Stomach smooth muscle (tissue), 2 donors: ENCODE results near the gene HSD17B12.

ENCODE experiments used
- H3K27ac ChIP-seq: one replicate; pipeline ENCODE4 v1.7.0; 2013; ENCODE audit warnings: mild to moderate bottlenecking, low read length, inconsistent platforms
- H3K27me3 ChIP-seq, 2 donors: one replicate each; pipeline ENCODE4 v1.7.0; 2013; ENCODE audit warnings: low read length in 2 of 2; ENCODE audit not compliant: insufficient read depth in 2 of 2, control insufficient read depth in 1 of 2
- H3K36me3 ChIP-seq, 2 donors: one replicate each; pipeline ENCODE4 v1.7.0; 2013; ENCODE audit warnings: low read length in 2 of 2; ENCODE audit not compliant: control insufficient read depth in 2 of 2, insufficient read depth in 2 of 2
- H3K4me1 ChIP-seq: one replicate; pipeline ENCODE4 v1.7.0; 2013; ENCODE audit warnings: low read length; ENCODE audit not compliant: control insufficient read depth, insufficient read depth
- H3K4me3 ChIP-seq, 2 donors: one replicate each; pipeline ENCODE4 v1.7.0; 2013; ENCODE audit warnings: low read length in 2 of 2
- H3K9ac ChIP-seq, 2 donors: one replicate each; pipeline ENCODE4 v1.7.0; 2013; ENCODE audit warnings: low read length in 2 of 2, mild to moderate bottlenecking in 1 of 2
- H3K9me3 ChIP-seq, 2 donors: one replicate each; pipeline ENCODE4 v1.7.0; 2013; ENCODE audit warnings: low read length in 2 of 2; ENCODE audit not compliant: control insufficient read depth in 2 of 2
- donor health status: healthy.
- donor health status: Pancreatic carcinoma.

HSD17B12 gene

GRCh38 chr11:43708776-43709175 is 28.2 kb downstream of the HSD17B12 start:
- no peak overlapping the region for H3K9ac ChIP-seq
- H3K4me1 ChIP-seq, result no peaks in the 10 kb centered on the region
- H3K27ac ChIP-seq, result no peak overlapping the region
- H3K27me3 ChIP-seq, result no peaks in the 10 kb centered on the region
- no peaks in the 10 kb centered on the region for H3K9me3 ChIP-seq
- H3K36me3 ChIP-seq, result peaks cover 0 to 2% of the 10 kb centered on the region in 2 donors
- no peak overlapping the region for H3K4me3 ChIP-seq

- H3K9me3 ChIP-seq, result no peaks in the 10 kb centered on the region
- H3K27ac ChIP-seq, result no peak overlapping the region
- H3K27me3 ChIP-seq, result no peaks in the 10 kb centered on the region
- H3K4me3 ChIP-seq, result no peak overlapping the region
- peaks cover 0 to 2% of the 10 kb centered on the region in 2 donors for H3K36me3 ChIP-seq
- H3K9ac ChIP-seq, result no peak overlapping the region
- H3K4me1 ChIP-seq, result no peaks in the 10 kb centered on the region
Observed at GRCh38 chr11:43709689-43710088, 29.2 kb downstream of the HSD17B12 start.

- no peak overlapping the region for H3K9ac ChIP-seq
- no peaks in the 10 kb centered on the region for H3K4me1 ChIP-seq
- no peak overlapping the region for H3K27ac ChIP-seq
- H3K4me3 ChIP-seq, result no peak overlapping the region
- H3K36me3 ChIP-seq, result peaks cover 0 to 2% of the 10 kb centered on the region in 2 donors
- no peaks in the 10 kb centered on the region for H3K9me3 ChIP-seq
- H3K27me3 ChIP-seq, result no peaks in the 10 kb centered on the region
Observed at GRCh38 chr11:43712676-43713075, 32.1 kb downstream of the HSD17B12 start.

- H3K4me1 ChIP-seq, result no peaks in the 10 kb centered on the region
- H3K9ac ChIP-seq, result no peak overlapping the region
- no peaks in the 10 kb centered on the region for H3K9me3 ChIP-seq
- H3K27me3 ChIP-seq, result no peaks in the 10 kb centered on the region
- H3K27ac ChIP-seq, result no peak overlapping the region
- H3K36me3 ChIP-seq, result peaks cover 0 to 3% of the 10 kb centered on the region in 2 donors
- H3K4me3 ChIP-seq, result no peak overlapping the region
Observed at GRCh38 chr11:43718373-43718772, 37.8 kb downstream of the HSD17B12 start.

GRCh38 chr11:43723617-43724016 is 43.1 kb downstream of the HSD17B12 start:
- peaks cover 0 to 3% of the 10 kb centered on the region in 2 donors for H3K36me3 ChIP-seq
- H3K27me3 ChIP-seq, result no peaks in the 10 kb centered on the region

GRCh38 chr11:43732225-43732624 is 51.7 kb downstream of the HSD17B12 start:
- H3K27me3 ChIP-seq, result no peaks in the 10 kb centered on the region
- no peak overlapping the region for H3K4me3 ChIP-seq
- H3K4me1 ChIP-seq, result no peaks in the 10 kb centered on the region
- no peak overlapping the region for H3K27ac ChIP-seq
- H3K36me3 ChIP-seq, result peaks cover 0 to 2% of the 10 kb centered on the region in 2 donors
- H3K9me3 ChIP-seq, result no peaks in the 10 kb centered on the region
- H3K9ac ChIP-seq, result no peak overlapping the region

More at GRCh38 chr11:43723617-43724016, 43.1 kb downstream of the HSD17B12 start:
- Histone ChIP-seq H3K9ac (no peak overlapping the region), H3K27ac (no peak overlapping the region), H3K4me3 (no peak overlapping the region), H3K9me3 (no peaks in the 10 kb centered on the region), H3K4me1 (no peaks in the 10 kb centered on the region)

- no peaks in the 10 kb centered on the region for H3K9me3 ChIP-seq
- H3K27ac ChIP-seq, result no peak overlapping the region
- H3K4me3 ChIP-seq, result no peak overlapping the region
- H3K36me3 ChIP-seq, result peaks cover 0 to 2% of the 10 kb centered on the region in 2 donors
- no peaks in the 10 kb centered on the region for H3K27me3 ChIP-seq
- H3K4me1 ChIP-seq, result no peaks in the 10 kb centered on the region
- H3K9ac ChIP-seq, result no peak overlapping the region
Observed at GRCh38 chr11:43734256-43734655, 53.7 kb downstream of the HSD17B12 start.

- no peak overlapping the region for H3K9ac ChIP-seq
- H3K36me3 ChIP-seq, result peaks cover 0 to 2% of the 10 kb centered on the region in 2 donors
- H3K4me3 ChIP-seq, result no peak overlapping the region
- no peak overlapping the region for H3K27ac ChIP-seq
- H3K9me3 ChIP-seq, result no peaks in the 10 kb centered on the region
- no peaks in the 10 kb centered on the region for H3K4me1 ChIP-seq
- no peaks in the 10 kb centered on the region for H3K27me3 ChIP-seq
Observed at GRCh38 chr11:43735115-43735514, 54.6 kb downstream of the HSD17B12 start.

GRCh38 chr11:43735961-43736360 is 55.4 kb downstream of the HSD17B12 start:
- Histone ChIP-seq H3K4me1 (no peaks in the 10 kb centered on the region), H3K9me3 (no peaks in the 10 kb centered on the region), H3K9ac (no peak overlapping the region), H3K27ac (no peak overlapping the region), H3K27me3 (no peaks in the 10 kb centered on the region), H3K36me3 (peaks cover 0 to 2% of the 10 kb centered on the region in 2 donors), H3K4me3 (no peak overlapping the region)

GRCh38 chr11:43736502-43737200 is 56.1 kb downstream of the HSD17B12 start:
- Histone ChIP-seq H3K27ac (no peak overlapping the region), H3K9ac (no peak overlapping the region), H3K4me1 (no peaks in the 10 kb centered on the region), H3K36me3 (peaks cover 0 to 1% of the 10 kb centered on the region in 2 donors), H3K27me3 (no peaks in the 10 kb centered on the region), H3K9me3 (no peaks in the 10 kb centered on the region), H3K4me3 (no peak overlapping the region)

GRCh38 chr11:43737201-43737590 is 56.7 kb downstream of the HSD17B12 start:
- Histone ChIP-seq H3K4me1 (no peaks in the 10 kb centered on the region), H3K9me3 (no peaks in the 10 kb centered on the region), H3K9ac (no peak overlapping the region), H3K27me3 (no peaks in the 10 kb centered on the region), H3K27ac (no peak overlapping the region), H3K4me3 (no peak overlapping the region), H3K36me3 (no peaks in the 10 kb centered on the region)
